ENCODE data around the gene CD109. TPM values are rescaled to one million over a fixed set of nuclear protein-coding genes. Genes with fewer than 3 reads are reported as not detected.
"Not testable (repeated sequence)": the region's sequence is repeated elsewhere in the genome, so short reads cannot be mapped to it uniquely, and the experiment has no call there.

CD109 gene
- total and polyA plus RNA-seq, 2 of the 8 experiments (the other 6 are each of a cell fraction or from before 2014, with no cell fraction given): 1.4 to 5.3 TPM

GRCh38 chr6:73844696-73845095 lies 148.7 kb downstream of the CD109 start:
- H3K27me3 ChIP-seq (replicated peaks in 1 of 4; ENCODE audit: control insufficient read depth in 3 of 4, extremely low read depth in 1 of 4, insufficient read depth in 3 of 4, low read length in 3 of 4); H4K5ac ChIP-seq (ENCODE audit: insufficient read length, low read depth, low read length); H3K4me1 ChIP-seq (replicated peaks in 1 of 4; ENCODE audit: control insufficient read depth in 3 of 4, insufficient read depth in 4 of 4, low read length in 3 of 4); H3K4me2 ChIP-seq (ENCODE audit: insufficient read depth in 1 of 2, low read depth in 2 of 2, low read length in 2 of 2); H2AFZ ChIP-seq (ENCODE audit: low read length); H3K79me2 ChIP-seq (ENCODE audit: control insufficient read depth in 1 of 2, insufficient read depth in 2 of 2, low read length in 2 of 2); H3K36me3 ChIP-seq (ENCODE audit: control insufficient read depth in 2 of 4, insufficient read depth in 4 of 4, low read length in 3 of 4); H2AK5ac ChIP-seq (ENCODE audit: low read depth, low read length); H2BK20ac ChIP-seq (ENCODE audit: low read length); H2BK15ac ChIP-seq (ENCODE audit: low read length); DNase-seq (ENCODE audit: low read depth in 1 of 2, low spot score in 2 of 2); H4K20me1 ChIP-seq (replicated peaks in 1 of 2; ENCODE audit: control insufficient read depth in 1 of 2, insufficient read depth in 2 of 2, low read length in 2 of 2); H3K4ac ChIP-seq (replicated peaks; ENCODE audit: insufficient read length, low read depth, low read length); H3K9me3 ChIP-seq (ENCODE audit: insufficient read depth in 2 of 2, low read depth in 1 of 2, low read length in 1 of 2); H3K9ac ChIP-seq (replicated peaks in 1 of 4; ENCODE audit: extremely low read depth in 1 of 4, low read depth in 3 of 4, low read length in 3 of 4); H3K79me1 ChIP-seq (ENCODE audit: low read depth, low read length); H3K14ac ChIP-seq (ENCODE audit: insufficient read length); H2BK12ac ChIP-seq (ENCODE audit: low read depth, low read length); H4K91ac ChIP-seq (replicated peaks; ENCODE audit: insufficient read length, low read length); H3K56ac ChIP-seq (replicated peaks; ENCODE audit: insufficient read length, low read depth, low read length); H3K18ac ChIP-seq (ENCODE audit: extremely low read depth, low read length); FAIRE-seq; H3K23me2 ChIP-seq (ENCODE audit: low read depth, low read length); H4K8ac ChIP-seq (ENCODE audit: extremely low read depth, insufficient read depth, low read length); H3K23ac ChIP-seq (ENCODE audit: insufficient read length); H3K27ac ChIP-seq (ENCODE audit: low read depth, low read length); POLR2A ChIA-PET (ENCODE audit: partially characterized antibody); H2BK5ac ChIP-seq (ENCODE audit: low read depth, low read length); H2BK120ac ChIP-seq (replicated peaks; ENCODE audit: low read depth, low read length); H3K4me3 ChIP-seq (ENCODE audit: extremely low read depth in 1 of 4, insufficient read depth in 2 of 4, low read depth in 3 of 4, low read length in 4 of 4): not testable (repeated sequence)
- CTCF ChIA-PET (ENCODE audit: partially characterized antibody): interaction anchor here (1.0 kb wide), 1 partner anchor 106 kb away, joined by 3 read pairs; no protein-coding TSS in a partner anchor

- H3K23me2 ChIP-seq (ENCODE audit: low read depth, low read length); H3K36me3 ChIP-seq (ENCODE audit: control insufficient read depth in 2 of 4, insufficient read depth in 4 of 4, low read length in 3 of 4); H4K20me1 ChIP-seq (replicated peaks in 1 of 2; ENCODE audit: control insufficient read depth in 1 of 2, insufficient read depth in 2 of 2, low read length in 2 of 2); H2AK5ac ChIP-seq (ENCODE audit: low read depth, low read length); FAIRE-seq; H4K5ac ChIP-seq (ENCODE audit: insufficient read length, low read depth, low read length); DNase-seq (ENCODE audit: low read depth in 1 of 2, low spot score in 2 of 2); H3K4me1 ChIP-seq (replicated peaks in 1 of 4; ENCODE audit: control insufficient read depth in 3 of 4, insufficient read depth in 4 of 4, low read length in 3 of 4); POLR2A ChIA-PET (ENCODE audit: partially characterized antibody); H3K4me2 ChIP-seq (ENCODE audit: insufficient read depth in 1 of 2, low read depth in 2 of 2, low read length in 2 of 2); H3K27me3 ChIP-seq (replicated peaks in 1 of 4; ENCODE audit: control insufficient read depth in 3 of 4, extremely low read depth in 1 of 4, insufficient read depth in 3 of 4, low read length in 3 of 4); H3K9ac ChIP-seq (replicated peaks in 1 of 4; ENCODE audit: extremely low read depth in 1 of 4, low read depth in 3 of 4, low read length in 3 of 4); H2BK15ac ChIP-seq (ENCODE audit: low read length); H3K79me2 ChIP-seq (ENCODE audit: control insufficient read depth in 1 of 2, insufficient read depth in 2 of 2, low read length in 2 of 2); H2BK20ac ChIP-seq (ENCODE audit: low read length); H3K27ac ChIP-seq (ENCODE audit: low read depth, low read length); H3K9me3 ChIP-seq (ENCODE audit: insufficient read depth in 2 of 2, low read depth in 1 of 2, low read length in 1 of 2); H4K8ac ChIP-seq (ENCODE audit: extremely low read depth, insufficient read depth, low read length); H2BK120ac ChIP-seq (replicated peaks; ENCODE audit: low read depth, low read length); H3K56ac ChIP-seq (replicated peaks; ENCODE audit: insufficient read length, low read depth, low read length); H3K14ac ChIP-seq (ENCODE audit: insufficient read length); H4K91ac ChIP-seq (replicated peaks; ENCODE audit: insufficient read length, low read length); H2BK12ac ChIP-seq (ENCODE audit: low read depth, low read length); H2AFZ ChIP-seq (ENCODE audit: low read length); H3K4ac ChIP-seq (replicated peaks; ENCODE audit: insufficient read length, low read depth, low read length); H2BK5ac ChIP-seq (ENCODE audit: low read depth, low read length); H3K4me3 ChIP-seq (ENCODE audit: extremely low read depth in 1 of 4, insufficient read depth in 2 of 4, low read depth in 3 of 4, low read length in 4 of 4); H3K18ac ChIP-seq (ENCODE audit: extremely low read depth, low read length); CTCF ChIA-PET (ENCODE audit: partially characterized antibody); H3K23ac ChIP-seq (ENCODE audit: insufficient read length); H3K79me1 ChIP-seq (ENCODE audit: low read depth, low read length): not testable (repeated sequence)
- 100% methylated on average over 3 of the region's 25 CpGs; no CpG with 5 or more reads in 1 of the 2 experiments for WGBS, 2 experiments (ENCODE audit: extremely low coverage in 1 of 2, insufficient coverage in 1 of 2, insufficient read length in 1 of 2, insufficient replicate concordance in 2 of 2, low coverage in 1 of 2, low lambda C conversion rate in 2 of 2, missing lambda C conversion rate in 1 of 2)
These were observed 155.0 kb downstream of the CD109 start for GRCh38 chr6:73851048-73851447.

Measured in H1 (cell line).